Measurements from ENCODE around the gene KIR2DL1.
"Not testable (repeated sequence)": the region's sequence is repeated elsewhere in the genome, so short reads cannot be mapped to it uniquely, and the experiment has no call there.

Gene KIR2DL1

GRCh38 chr19:54769646-54770045 is at the start of gene KIR2DL1:
KIR2DL1 (plus strand) TSS chr19:54769793; CDS start chr19:54769851, 58 bp downstream.
- DNase-seq: not testable (repeated sequence)

- no peak for DNase-seq
Observed at GRCh38 chr19:54724142-54724541, 45.5 kb upstream of the KIR2DL1 start, which contains the start of gene KIR3DL3. KIR3DL3 (plus strand) TSS chr19:54724442; CDS start chr19:54724497, 55 bp downstream.

- no peak for DNase-seq
Observed at GRCh38 chr19:54724644-54725043, 44.9 kb upstream of the KIR2DL1 start.

DNA sequence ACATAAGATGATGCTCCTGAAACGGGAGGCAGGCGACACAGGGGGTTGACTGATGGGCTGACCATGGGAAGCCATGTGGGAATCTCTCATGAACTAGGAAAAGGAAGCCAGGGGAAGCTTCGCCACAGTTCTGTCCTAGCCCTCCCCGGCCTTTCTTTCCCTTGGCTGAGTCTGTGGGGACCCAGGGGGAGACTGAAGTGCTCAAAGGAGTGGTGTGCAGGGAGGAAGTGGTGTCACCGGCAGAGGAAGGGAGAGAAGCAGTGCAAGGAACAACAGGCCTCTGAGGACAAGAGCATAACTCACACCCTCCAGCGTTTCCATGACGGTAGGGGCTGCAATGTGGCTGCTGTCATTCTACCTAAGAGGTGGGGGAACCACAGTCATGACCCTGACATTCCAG is 44.3 kb upstream of the KIR2DL1 start:
- no peak for DNase-seq

DNA sequence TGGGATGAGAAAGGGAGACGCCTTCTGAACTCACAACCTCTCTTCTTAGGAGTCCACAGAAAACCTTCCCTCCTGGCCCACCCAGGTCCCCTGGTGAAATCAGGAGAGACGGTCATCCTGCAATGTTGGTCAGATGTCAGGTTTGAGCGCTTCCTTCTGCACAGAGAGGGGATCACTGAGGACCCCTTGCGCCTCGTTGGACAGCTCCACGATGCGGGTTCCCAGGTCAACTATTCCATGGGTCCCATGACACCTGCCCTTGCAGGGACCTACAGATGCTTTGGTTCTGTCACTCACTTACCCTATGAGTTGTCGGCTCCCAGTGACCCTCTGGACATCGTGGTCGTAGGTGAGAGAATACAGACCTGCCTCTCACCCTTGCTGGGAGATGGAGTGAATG is 42.0 kb upstream of the KIR2DL1 start:
- no peak for DNase-seq

- no peak for DNase-seq
Observed at GRCh38 chr19:54728167-54728566, 41.4 kb upstream of the KIR2DL1 start.

- no peak for DNase-seq
Observed at GRCh38 chr19:54729416-54730188, 40.0 kb upstream of the KIR2DL1 start.

DNA sequence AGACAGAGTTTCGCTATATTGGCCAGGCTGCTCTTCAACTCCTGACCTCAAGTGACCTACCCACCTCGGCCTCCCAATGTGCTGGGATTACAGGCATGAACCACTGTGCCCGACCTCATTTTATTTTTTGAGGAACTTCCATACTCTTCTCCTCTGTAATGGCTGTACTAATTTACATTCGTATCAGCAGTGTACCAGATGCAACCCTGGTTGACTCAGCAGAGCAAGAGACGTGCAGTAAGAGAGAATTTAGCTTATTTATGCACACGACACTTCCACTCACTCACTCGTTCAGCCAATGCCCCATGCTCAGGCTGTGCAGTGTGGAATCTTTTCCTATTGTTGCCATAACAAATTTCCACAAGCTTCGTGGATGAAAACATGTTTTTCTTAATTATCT is 38.4 kb upstream of the KIR2DL1 start:
- DNase-seq: no peak

DNA sequence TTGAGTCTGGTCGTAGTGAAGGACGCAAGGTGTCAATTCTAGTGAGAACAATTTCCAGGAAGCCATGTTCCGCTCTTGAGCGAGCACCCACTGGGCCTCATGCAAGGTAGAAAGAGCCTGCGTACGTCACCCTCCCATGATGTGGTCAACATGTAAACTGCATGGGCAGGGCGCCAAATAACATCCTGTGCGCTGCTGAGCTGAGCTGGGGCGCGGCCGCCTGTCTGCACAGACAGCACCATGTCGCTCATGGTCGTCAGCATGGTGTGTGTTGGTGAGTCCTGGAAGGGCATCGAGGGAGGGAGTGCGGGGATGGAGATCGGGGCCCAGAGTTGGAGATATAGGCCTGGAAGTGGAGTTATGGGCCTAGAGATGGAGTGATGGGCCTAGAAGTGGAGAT is 31.3 kb upstream of the KIR2DL1 start, which contains the start of gene KIR2DL3:
TSS of gene KIR2DL3 (plus strand) at position 208 of the 400 bp plus-strand sequence. CDS start at position 241, 33 bp downstream.
- DNase-seq: not testable (repeated sequence)

DNA sequence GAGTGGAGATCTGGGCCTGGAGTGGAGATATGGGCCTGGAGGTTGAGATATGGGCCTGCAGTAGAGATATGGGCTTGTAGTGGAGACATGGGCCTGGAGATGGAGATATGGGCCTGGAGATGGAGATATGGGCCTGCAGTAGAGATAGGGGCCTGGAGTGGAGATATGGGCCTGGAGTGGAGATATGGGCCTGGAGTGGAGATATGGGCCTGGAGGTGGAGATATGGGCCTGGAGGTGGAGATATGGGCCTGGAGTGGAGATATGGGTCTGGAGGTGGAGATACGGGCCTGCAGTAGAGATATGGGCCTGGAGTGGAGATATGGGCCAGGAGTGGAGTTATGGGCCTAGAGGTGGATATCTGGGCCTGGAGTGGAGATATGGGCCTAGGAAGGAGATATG is 30.9 kb upstream of the KIR2DL1 start:
- DNase-seq: no peak

- DNase-seq: no peak
Observed at GRCh38 chr19:54739587-54740497, 29.8 kb upstream of the KIR2DL1 start.

DNA sequence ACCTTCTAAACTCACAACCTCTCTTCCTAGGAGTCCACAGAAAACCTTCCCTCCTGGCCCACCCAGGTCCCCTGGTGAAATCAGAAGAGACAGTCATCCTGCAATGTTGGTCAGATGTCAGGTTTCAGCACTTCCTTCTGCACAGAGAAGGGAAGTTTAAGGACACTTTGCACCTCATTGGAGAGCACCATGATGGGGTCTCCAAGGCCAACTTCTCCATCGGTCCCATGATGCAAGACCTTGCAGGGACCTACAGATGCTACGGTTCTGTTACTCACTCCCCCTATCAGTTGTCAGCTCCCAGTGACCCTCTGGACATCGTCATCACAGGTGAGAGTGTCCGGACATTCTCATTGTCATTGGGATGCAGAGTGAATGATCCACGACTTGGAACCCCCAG is 27.6 kb upstream of the KIR2DL1 start:
- not testable (repeated sequence) for DNase-seq

DNA sequence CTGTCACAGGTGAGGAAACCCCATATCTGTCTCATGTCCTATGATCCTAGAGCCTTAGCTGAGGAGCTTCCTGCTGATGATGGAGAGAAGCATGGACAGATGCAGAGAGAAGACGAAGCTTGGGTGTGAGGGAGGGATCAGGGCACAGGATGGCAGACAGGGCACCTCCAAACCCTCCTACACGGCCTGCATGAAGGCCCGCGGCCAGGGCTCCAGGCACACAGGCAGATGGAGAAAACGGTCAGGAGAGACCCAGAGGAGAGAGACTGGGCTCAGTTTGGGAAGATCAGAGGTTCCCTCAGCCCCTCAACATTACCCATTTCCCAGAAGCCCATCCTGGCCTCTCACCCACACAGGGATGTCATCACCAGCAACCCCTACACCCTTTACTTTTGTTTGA is 25.5 kb upstream of the KIR2DL1 start:
- DNase-seq: not testable (repeated sequence)

- not testable (repeated sequence) for DNase-seq
Observed at GRCh38 chr19:54747614-54748322, 21.8 kb upstream of the KIR2DL1 start.

- DNase-seq: not testable (repeated sequence)
Observed at GRCh38 chr19:54750276-54750675, 19.3 kb upstream of the KIR2DL1 start.

DNA sequence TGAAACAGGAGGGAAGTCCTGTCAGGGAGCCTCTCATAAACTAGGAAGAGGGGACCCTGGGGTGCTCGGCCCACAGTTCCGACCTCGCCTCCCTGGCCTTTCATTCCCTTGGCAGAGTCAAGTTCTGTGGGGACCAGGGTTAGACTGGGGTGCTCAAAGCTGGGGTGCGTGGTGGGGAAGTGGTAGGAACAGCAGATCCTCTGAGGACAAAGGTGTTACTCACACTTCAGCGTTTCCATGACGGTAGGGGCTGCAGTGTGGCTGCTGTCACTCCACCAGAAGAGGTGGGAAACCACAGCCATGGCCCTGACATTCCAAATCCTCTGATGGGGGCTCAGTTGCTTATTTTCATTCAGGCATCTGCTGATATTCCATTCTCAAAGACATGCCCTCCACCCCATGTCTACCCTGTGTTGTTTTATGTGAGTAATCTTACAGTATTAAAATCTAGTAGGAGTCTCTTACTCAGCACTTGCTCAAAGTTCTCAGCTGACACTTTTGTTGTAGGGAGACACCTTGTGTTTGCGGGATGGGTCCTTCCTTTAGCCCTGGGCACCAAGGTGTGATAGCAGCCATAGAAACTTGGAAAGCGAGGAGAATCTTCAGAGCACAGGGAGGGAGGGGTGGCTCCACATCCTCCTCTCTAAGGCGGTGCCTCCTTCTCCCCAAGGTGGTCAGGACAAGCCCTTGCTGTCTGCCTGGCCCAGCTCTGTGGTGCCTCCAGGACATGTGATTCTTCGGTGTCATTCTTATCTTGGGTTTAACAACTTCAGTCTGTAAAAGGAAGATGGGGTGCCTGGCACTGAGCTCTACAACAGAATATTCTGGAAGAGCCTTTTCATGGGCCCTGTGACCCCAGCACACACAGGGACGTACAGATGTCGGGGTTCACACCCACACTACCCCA is 13.1 kb upstream of the KIR2DL1 start:
- not testable (repeated sequence) for DNase-seq

DNA sequence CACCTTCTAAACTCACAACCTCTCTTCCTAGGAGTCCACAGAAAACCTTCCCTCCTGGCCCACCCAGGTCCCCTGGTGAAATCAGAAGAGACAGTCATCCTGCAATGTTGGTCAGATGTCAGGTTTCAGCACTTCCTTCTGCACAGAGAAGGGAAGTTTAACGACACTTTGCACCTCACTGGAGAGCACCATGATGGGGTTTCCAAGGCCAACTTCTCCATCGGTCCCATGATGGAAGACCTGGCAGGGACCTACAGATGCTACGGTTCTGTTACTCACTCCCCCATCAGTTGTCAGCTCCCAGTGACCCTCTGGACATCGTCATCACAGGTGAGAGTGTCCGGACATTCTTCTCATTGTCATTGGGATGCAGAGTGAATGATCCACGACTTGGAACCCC is 11.0 kb upstream of the KIR2DL1 start:
- DNase-seq: not testable (repeated sequence)

DNA sequence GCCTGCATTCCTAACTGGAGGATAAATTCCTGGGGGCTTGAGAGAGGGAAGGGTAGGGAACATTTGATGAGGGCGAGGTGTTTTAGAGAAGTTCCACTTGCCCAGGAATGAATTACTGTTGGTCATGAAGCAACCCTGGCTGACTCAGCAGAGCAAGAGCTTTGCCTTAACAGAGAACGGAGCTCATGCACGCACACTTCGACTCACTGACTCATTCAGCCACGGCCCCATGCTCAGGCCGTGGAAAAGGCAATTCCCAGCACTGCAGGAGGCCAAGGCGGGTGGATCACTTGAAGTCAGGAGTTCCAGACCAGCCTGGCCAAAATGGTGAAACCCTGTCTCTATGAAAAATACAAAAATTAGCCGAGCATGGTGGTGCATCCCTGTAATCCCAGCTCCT is 5.4 kb upstream of the KIR2DL1 start:
- DNase-seq: not testable (repeated sequence)

- not testable (repeated sequence) for DNase-seq
Observed at GRCh38 chr19:54766464-54766863, 3.1 kb upstream of the KIR2DL1 start.

- DNase-seq: not testable (repeated sequence)
Observed at GRCh38 chr19:54770511-54770910, 918 bp downstream of the KIR2DL1 start.

Data from NCI-H2171 (cell line).